HepG2 (cell line): ENCODE results near the gene RASGRF1.

Experiments
- ATF1 ChIP-seq: IDR thresholded peaks from 2 replicates; pipeline ENCODE4 v1.6.1; 2016; ENCODE audit warnings: mild to moderate bottlenecking, control low read depth
- DPF2 ChIP-seq: sonication (generic); formaldehyde crosslinking; IDR thresholded peaks from 2 replicates; pipeline ENCODE4 v1.4.0; 2020; ENCODE audit warnings: mild to moderate bottlenecking, low read depth, missing genetic modification reagents, borderline replicate concordance
- GZF1 ChIP-seq: sonication (generic); formaldehyde crosslinking; IDR thresholded peaks from 2 replicates; pipeline ENCODE4 v1.5.1; 2020; ENCODE audit warnings: mild to moderate bottlenecking, missing genetic modification reagents
- KDM5A ChIP-seq: fragments of 200-600 bp; sonication (generic); IDR thresholded peaks from 2 replicates; pipeline ENCODE4 v1.7.0; 2018; ENCODE audit warnings: antibody characterized with exemption, mild to moderate bottlenecking, low read length, borderline replicate concordance
- SRSF9 ChIP-seq: fragments of 200-400 bp; formaldehyde crosslinking; IDR thresholded peaks from 2 replicates; pipeline ENCODE4 v1.6.1; 2018; ENCODE audit warnings: borderline replicate concordance, mild to moderate bottlenecking, low read depth, low read length; ENCODE audit not compliant: insufficient read depth, poor library complexity, severe bottlenecking
- TF ChIP-seq, protein P1 (sequence below): sonication (generic); formaldehyde crosslinking; IDR thresholded peaks from 2 replicates; pipeline ENCODE4 v1.4.0; 2020; ENCODE audit warnings: missing genetic modification reagents
- TF ChIP-seq, protein P2 (sequence below): sonication (generic); formaldehyde crosslinking; IDR thresholded peaks from 2 replicates; pipeline ENCODE4 v1.5.0; 2020; ENCODE audit warnings: mild to moderate bottlenecking, missing genetic modification reagents, moderate library complexity

DNA sequence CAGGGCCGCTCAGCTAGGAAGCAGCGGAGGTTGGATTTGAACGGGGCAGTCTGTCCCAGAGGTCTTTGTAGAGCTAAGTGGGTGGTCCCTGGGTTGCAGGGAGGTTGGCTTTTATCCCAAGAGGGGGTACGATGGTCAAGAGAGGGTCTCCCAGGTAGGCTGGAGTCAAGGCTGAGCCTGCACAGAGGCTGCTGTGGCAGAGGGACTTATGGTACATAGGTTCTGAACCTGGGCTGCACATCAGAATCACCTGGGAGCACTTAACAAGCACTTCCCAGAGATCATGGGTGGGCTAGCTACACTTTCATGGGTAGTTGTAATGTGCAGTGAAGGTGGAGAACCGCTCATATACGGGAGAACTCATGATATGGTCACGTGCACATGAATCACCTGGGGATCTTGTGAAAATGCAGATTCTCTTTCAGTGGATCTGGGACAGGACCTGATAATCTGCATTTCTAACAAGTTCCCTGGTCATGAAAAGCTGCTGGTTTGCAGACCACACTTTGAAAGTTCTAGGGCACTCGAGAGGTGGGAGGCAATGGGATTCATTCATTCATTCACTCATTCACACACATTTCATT lies 2.9 kb upstream of the RASGRF1 start:
- TF ChIP-seq DPF2 (CRISPR knock-in tag) (no peak), GZF1 (CRISPR knock-in tag) (no peak), SRSF9 (no peak), ATF1 (no peak), KDM5A (no peak)
- TF ChIP-seq, protein P1, sequence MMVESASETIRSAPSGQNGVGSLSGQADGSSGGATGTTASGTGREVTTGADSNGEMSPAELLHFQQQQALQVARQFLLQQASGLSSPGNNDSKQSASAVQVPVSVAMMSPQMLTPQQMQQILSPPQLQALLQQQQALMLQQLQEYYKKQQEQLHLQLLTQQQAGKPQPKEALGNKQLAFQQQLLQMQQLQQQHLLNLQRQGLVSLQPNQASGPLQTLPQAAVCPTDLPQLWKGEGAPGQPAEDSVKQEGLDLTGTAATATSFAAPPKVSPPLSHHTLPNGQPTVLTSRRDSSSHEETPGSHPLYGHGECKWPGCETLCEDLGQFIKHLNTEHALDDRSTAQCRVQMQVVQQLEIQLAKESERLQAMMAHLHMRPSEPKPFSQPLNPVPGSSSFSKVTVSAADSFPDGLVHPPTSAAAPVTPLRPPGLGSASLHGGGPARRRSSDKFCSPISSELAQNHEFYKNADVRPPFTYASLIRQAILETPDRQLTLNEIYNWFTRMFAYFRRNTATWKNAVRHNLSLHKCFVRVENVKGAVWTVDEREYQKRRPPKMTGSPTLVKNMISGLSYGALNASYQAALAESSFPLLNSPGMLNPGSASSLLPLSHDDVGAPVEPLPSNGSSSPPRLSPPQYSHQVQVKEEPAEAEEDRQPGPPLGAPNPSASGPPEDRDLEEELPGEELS (CRISPR knock-in tag), result no peak
- TF ChIP-seq, protein P2, sequence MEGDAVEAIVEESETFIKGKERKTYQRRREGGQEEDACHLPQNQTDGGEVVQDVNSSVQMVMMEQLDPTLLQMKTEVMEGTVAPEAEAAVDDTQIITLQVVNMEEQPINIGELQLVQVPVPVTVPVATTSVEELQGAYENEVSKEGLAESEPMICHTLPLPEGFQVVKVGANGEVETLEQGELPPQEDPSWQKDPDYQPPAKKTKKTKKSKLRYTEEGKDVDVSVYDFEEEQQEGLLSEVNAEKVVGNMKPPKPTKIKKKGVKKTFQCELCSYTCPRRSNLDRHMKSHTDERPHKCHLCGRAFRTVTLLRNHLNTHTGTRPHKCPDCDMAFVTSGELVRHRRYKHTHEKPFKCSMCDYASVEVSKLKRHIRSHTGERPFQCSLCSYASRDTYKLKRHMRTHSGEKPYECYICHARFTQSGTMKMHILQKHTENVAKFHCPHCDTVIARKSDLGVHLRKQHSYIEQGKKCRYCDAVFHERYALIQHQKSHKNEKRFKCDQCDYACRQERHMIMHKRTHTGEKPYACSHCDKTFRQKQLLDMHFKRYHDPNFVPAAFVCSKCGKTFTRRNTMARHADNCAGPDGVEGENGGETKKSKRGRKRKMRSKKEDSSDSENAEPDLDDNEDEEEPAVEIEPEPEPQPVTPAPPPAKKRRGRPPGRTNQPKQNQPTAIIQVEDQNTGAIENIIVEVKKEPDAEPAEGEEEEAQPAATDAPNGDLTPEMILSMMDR (CRISPR knock-in tag), result no peak
